ENCODE data around the gene BRIP1.
"Not testable (repeated sequence)": the region's sequence is repeated elsewhere in the genome, so short reads cannot be mapped to it uniquely, and the experiment has no call there.

Gene BRIP1

GRCh38 chr17:61862975-61863800, at the start of gene BRIP1:
TSS of gene BRIP1 (minus strand) at chr17:61863528. CDS start at chr17:61861539, 1,989 bp downstream.
- DNase-seq, result peak; percentile 59

GRCh38 chr17:61908292-61909037, 45.1 kb upstream of the BRIP1 start:
- no peak for DNase-seq

GRCh38 chr17:61907361-61907760, 44.0 kb upstream of the BRIP1 start:
- no peak for DNase-seq

GRCh38 chr17:61904094-61904710, 40.9 kb upstream of the BRIP1 start:
- DNase-seq, result no peak

GRCh38 chr17:61903251-61903650, 39.9 kb upstream of the BRIP1 start:
- DNase-seq, result no peak

- no peak for DNase-seq
These were observed 34.3 kb upstream of the BRIP1 start for GRCh38 chr17:61897548-61898180.

GRCh38 chr17:61895391-61895790, 32.1 kb upstream of the BRIP1 start:
- DNase-seq, result no peak

GRCh38 chr17:61894310-61894709, 31.0 kb upstream of the BRIP1 start:
- DNase-seq, result not testable (repeated sequence)

GRCh38 chr17:61887733-61888132, 24.4 kb upstream of the BRIP1 start:
- DNase-seq, result not testable (repeated sequence)

- not testable (repeated sequence) for DNase-seq
These were observed 22.5 kb upstream of the BRIP1 start for GRCh38 chr17:61885865-61886264.

GRCh38 chr17:61884864-61885263, 21.5 kb upstream of the BRIP1 start:
- no peak for DNase-seq

- DNase-seq, result no peak
These were observed 17.3 kb upstream of the BRIP1 start for GRCh38 chr17:61880589-61881102.

GRCh38 chr17:61878984-61879612, 15.8 kb upstream of the BRIP1 start:
- DNase-seq, result no peak

- DNase-seq, result no peak
These were observed 15.2 kb upstream of the BRIP1 start for GRCh38 chr17:61878520-61878919.

- DNase-seq, result no peak
These were observed 14.5 kb upstream of the BRIP1 start for GRCh38 chr17:61877837-61878236.

GRCh38 chr17:61875804-61876203, 12.5 kb upstream of the BRIP1 start:
- no peak for DNase-seq

GRCh38 chr17:61875285-61875684, 12.0 kb upstream of the BRIP1 start:
- no peak for DNase-seq

GRCh38 chr17:61874075-61874474, 10.7 kb upstream of the BRIP1 start:
- no peak for DNase-seq

- no peak for DNase-seq
These were observed 8.8 kb upstream of the BRIP1 start for GRCh38 chr17:61872099-61872498.

GRCh38 chr17:61869138-61869537, 5.8 kb upstream of the BRIP1 start:
- no peak for DNase-seq

GRCh38 chr17:61868074-61868473, 4.7 kb upstream of the BRIP1 start:
- DNase-seq, result no peak

- no peak for DNase-seq
These were observed 3.7 kb upstream of the BRIP1 start for GRCh38 chr17:61867033-61867432.

- no peak for DNase-seq
These were observed 436 bp upstream of the BRIP1 start for GRCh38 chr17:61863801-61864126.

Data from DMS79 treated with DMSO at 0.1 percent for 48 hours (cell line).